ENCODE results near the gene RELL2. TPM values are rescaled to one million over a fixed set of nuclear protein-coding genes. Genes with fewer than 3 reads are reported as not detected.
"Not testable (repeated sequence)": the region's sequence is repeated elsewhere in the genome, so short reads cannot be mapped to it uniquely, and the experiment has no call there.

Gene RELL2
- total RNA-seq: 0.86 TPM
- long read RNA-seq, partial matches to known transcripts: 1 of 7 reads
- long read RNA-seq, other reads (novel, unspliced or antisense): 2 of 7 reads

GRCh38 chr5:141636413-141637122, at the start of gene RELL2, which contains the start of gene HDAC3:
Gene RELL2, plus strand, starts transcription at chr5:141636997. Its CDS starts 1,229 bp downstream, at chr5:141638226.
Gene HDAC3, minus strand, starts transcription at chr5:141636849. Its CDS starts 59 bp downstream, at chr5:141636790.
- ATAC-seq (ENCODE audit: poor library complexity): peak; percentile 99
- peak; percentile 97 for DNase-seq
- intact Hi-C loops (cut with DNase I): no loop called here

GRCh38 chr5:141590127-141590526, 46.7 kb upstream of the RELL2 start:
- intact Hi-C loops (cut with DNase I): no loop called here
- ATAC-seq (ENCODE audit: poor library complexity) (peak; percentile 26), DNase-seq (no peak)

- ATAC-seq (ENCODE audit: poor library complexity): no peak
- no peak for DNase-seq
These were observed 39.9 kb upstream of the RELL2 start for GRCh38 chr5:141596867-141597266.

DNA sequence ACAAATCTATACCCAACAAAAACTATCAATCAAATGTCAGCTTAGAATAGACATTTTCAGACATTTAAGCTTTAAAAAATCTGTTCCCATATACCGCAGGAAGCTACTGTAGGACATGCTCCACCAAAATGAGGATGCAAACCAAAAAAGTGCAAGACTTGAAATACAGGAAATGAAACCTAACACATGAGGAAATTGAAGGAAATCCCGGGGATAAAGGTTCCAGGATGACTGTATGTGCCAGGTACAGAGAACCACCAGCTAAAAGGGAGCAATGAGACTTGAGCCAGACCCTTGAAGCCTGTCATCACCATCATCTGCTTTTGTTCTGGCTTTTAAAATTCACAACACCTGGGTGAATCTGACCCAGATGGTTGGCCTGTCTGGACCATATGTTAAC, 39.4 kb upstream of the RELL2 start:
- intact Hi-C loops (cut with DNase I): no loop called here
- ATAC-seq (ENCODE audit: poor library complexity) (peak; percentile 14), DNase-seq (no peak)

More at GRCh38 chr5:141596867-141597266, 39.9 kb upstream of the RELL2 start:
- intact Hi-C loops (cut with DNase I): no loop called here

DNA sequence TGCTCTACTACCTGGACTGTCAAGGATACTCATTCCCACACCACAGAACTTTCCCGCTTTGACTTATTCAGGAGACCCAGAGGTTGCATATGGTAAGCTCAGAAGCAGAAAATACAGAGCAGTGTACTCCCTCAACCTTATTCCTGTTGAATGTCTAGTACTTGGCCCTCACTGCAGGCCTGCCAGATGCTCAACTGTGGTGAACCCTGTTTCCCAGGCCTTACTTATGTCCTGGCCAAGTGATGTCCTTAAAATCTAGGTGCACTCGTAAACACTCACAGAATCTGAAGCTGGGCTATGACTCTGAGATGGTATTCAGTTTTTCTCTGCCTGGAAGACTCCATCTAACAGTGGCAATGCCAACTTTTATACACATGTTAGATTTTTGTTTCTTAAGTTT, 39.0 kb upstream of the RELL2 start:
- intact Hi-C loops (cut with DNase I): no loop called here
- DNase-seq: no peak
- ATAC-seq (ENCODE audit: poor library complexity): peak; percentile 54

- DNase-seq: no peak
- peak; percentile 83 for ATAC-seq (ENCODE audit: poor library complexity)
- intact Hi-C loops (cut with DNase I): no loop called here
These were observed 38.1 kb upstream of the RELL2 start for GRCh38 chr5:141598391-141599345.

DNA sequence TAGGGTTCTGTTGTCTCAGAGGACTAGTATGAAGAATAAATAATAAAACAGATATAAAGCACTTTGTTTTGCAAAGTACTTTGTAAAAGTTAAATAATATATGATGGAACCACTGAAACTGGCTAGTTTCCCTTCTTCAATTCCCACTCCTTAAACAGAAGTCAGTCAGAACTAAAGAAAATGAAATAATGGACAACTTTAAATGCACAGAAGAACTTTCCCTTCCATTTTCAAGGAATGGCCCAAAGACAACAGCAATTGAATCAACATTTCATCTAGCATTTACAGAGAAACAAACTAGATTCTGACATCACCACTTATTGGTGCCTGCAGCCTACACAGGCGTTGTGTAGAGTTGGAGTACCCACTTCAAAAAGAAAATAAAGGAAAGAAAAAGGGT, 34.2 kb upstream of the RELL2 start:
- DNase-seq (no peak), ATAC-seq (ENCODE audit: poor library complexity) (no peak)
- intact Hi-C loops (cut with DNase I): no loop called here

DNA sequence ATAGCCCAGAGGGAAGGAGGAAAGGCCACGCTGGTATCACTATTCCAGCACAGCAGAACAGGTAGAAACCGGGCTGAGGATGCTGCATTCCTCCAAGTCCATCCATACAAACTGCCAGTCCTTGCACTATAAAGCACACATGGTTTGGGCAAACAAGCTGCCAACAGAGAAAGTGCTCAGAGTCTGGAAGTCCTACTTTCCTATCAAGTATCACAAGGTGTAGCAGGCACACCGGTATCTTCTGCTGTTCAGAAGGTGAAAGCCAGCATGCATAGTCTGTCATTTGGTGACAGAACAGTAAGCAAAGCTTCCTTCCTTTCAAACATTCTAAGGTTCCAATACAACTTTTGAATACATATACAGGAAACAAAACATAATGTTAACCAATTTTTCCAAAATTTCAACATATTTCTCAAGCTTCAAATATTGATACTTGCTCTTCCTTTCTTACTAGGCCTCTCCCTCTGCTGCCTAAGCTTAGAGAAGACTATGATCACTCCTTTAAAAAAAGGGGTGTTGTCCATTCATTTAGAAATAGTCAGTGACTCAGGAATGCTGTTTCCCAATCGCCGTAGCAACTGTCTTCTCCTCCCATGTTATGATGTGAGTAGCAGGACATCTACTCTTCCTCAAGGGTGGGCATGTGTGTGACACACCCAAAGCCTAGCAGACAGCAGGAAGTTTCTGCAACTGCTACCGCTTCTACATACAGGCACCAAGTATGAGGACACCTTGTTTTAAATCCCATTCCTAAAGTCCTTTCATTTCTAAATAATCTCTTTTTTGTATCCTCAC, 32.7 kb upstream of the RELL2 start:
- intact Hi-C loops (cut with DNase I): no loop called here
- ATAC-seq (ENCODE audit: poor library complexity) (peak; percentile 85), DNase-seq (no peak)

- intact Hi-C loops (cut with DNase I): no loop called here
- DNase-seq (no peak), ATAC-seq (ENCODE audit: poor library complexity) (peak; percentile 80)
These were observed 31.1 kb upstream of the RELL2 start for GRCh38 chr5:141605523-141606277.

- intact Hi-C loops (cut with DNase I): no loop called here
- no peak for ATAC-seq (ENCODE audit: poor library complexity)
- DNase-seq: no peak
These were observed 28.8 kb upstream of the RELL2 start for GRCh38 chr5:141608046-141608445.

DNA sequence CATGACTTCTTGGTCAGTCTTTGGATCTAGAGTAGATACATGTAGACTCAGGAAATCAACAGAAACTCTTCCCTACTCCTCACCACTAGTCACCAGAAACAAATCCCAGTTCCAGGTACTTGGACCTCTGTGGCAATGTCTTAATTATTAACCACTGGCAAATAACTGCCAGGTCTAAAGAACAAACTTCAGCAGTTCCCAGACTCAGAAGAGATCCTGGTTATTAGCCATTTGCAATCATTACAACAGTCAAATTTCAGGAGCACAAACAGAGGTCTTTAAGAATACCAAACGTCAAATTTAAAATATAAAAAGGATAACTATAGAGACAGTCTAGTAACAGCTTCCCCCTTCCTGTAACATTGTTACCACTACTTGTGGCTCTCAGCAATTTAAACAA, 28.2 kb upstream of the RELL2 start:
- DNase-seq (no peak), ATAC-seq (ENCODE audit: poor library complexity) (no peak)
- intact Hi-C loops (cut with DNase I): no loop called here

GRCh38 chr5:141609044-141609443, 27.8 kb upstream of the RELL2 start:
- no peak for ATAC-seq (ENCODE audit: poor library complexity)

DNA sequence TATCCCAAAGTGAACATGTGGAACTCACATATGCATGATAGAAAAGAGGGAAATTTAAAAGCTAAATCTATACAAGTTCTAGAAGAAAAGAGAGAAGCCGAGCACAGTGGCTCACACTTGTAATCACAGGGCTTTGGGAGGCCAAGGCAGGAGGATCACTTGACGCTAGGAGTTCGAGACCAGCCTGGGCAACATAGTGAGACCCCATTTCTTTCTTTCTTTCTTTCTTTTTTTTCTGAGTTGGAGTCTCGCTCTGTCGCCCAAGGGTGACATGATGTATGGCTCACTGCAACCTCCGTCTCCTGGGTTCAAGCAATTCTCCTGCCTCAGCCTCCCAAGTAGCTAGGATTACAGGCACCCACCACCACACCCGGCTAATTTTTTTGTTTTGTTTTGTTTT, 26.9 kb upstream of the RELL2 start:
- intact Hi-C loops (cut with DNase I); ATAC-seq (ENCODE audit: poor library complexity); DNase-seq: not testable (repeated sequence)

More at GRCh38 chr5:141609044-141609443, 27.8 kb upstream of the RELL2 start:
- no peak for DNase-seq
- intact Hi-C loops (cut with DNase I): no loop called here

DNA sequence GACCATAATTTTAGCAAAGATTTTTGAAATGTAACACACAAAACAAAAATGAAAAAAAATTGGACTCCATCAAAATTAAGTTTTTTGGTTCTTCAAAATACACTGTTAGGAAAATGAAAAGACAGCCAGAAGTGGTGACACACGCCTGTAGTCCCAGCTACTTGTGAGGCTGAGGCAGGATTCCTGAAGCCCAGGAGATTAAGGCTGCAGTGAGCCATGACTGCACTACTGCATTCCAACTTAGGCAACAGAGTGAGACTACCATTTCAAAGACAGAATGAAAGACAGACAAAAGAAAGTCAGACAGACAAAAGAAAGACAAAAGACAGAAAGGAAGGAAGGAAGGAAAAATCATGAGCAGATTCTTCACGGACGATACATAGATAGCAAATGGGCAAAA, 25.5 kb upstream of the RELL2 start:
- ATAC-seq (ENCODE audit: poor library complexity) (no peak), DNase-seq (no peak)
- intact Hi-C loops (cut with DNase I): no loop called here

- DNase-seq: no peak
- intact Hi-C loops (cut with DNase I): no loop called here
- no peak for ATAC-seq (ENCODE audit: poor library complexity)
These were observed 23.5 kb upstream of the RELL2 start for GRCh38 chr5:141613344-141613743.

GRCh38 chr5:141615991-141616720, 20.6 kb upstream of the RELL2 start:
- no peak for DNase-seq
- ATAC-seq (ENCODE audit: poor library complexity): no peak
- intact Hi-C loops (cut with DNase I): no loop called here

- intact Hi-C loops (cut with DNase I): no loop called here
- DNase-seq: no peak
- no peak for ATAC-seq (ENCODE audit: poor library complexity)
These were observed 19.7 kb upstream of the RELL2 start for GRCh38 chr5:141617128-141617527.

GRCh38 chr5:141617682-141618029, 19.1 kb upstream of the RELL2 start:
- ATAC-seq (ENCODE audit: poor library complexity) (no peak), DNase-seq (no peak)
- intact Hi-C loops (cut with DNase I): no loop called here
